ENCODE results near the gene USE1. TPM values are rescaled to one million over a fixed set of nuclear protein-coding genes. Genes with fewer than 3 reads are reported as not detected.

USE1 gene, protein sequence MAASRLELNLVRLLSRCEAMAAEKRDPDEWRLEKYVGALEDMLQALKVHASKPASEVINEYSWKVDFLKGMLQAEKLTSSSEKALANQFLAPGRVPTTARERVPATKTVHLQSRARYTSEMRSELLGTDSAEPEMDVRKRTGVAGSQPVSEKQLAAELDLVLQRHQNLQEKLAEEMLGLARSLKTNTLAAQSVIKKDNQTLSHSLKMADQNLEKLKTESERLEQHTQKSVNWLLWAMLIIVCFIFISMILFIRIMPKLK
- 14.9 and 17.0 TPM in 2 replicates for total RNA-seq

DNA sequence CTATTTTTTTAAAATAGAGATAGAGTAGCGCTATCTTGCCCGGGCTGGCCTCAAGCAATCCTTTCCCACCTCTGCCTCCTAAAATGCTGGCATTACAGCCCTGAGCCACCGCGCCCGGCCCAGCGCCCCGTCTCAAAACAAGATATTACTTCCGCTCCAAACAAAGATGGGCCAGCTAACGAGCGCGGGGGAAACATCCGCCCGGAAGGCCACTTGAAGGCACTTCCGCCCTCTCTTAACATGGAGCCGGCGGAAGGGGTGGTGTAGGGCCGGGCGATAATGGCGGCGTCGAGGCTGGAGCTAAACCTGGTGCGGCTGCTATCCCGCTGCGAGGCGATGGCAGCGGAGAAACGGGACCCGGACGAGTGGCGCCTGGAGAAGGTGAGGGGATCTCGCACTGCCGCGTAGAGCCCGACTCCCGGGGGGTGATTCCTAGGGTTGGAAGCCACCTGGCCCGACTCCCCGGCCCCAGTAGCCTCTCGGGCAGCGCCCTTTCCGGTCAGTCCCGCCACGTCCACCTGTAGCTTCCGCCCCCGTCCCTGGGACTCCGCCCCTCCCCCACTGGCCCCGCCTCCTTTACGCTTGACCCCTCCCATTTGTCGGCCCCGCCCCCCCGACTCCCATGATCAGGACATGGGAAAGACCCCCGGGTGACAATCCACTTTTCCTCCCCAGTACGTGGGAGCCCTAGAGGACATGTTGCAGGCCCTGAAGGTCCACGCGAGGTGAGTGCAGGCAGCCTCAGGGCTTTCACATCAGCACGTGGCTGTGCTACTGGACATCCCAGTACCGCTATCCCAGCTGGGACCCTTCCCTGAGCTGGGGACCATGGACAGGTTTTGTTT, at the start of gene USE1:
Gene USE1, plus strand, starts transcription at position 231 of the 845 bp plus-strand sequence. Its CDS starts 49 bp downstream, at position 280.
- H3K27me3 ChIP-seq (ENCODE audit: control insufficient read depth, insufficient read depth, low read length): no peaks in the 10 kb centered on the region
- H3K4me3 ChIP-seq (ENCODE audit: low read depth, low read length): peak within 1 kb of the TSS; percentile 83
- TF ChIP-seq, protein P1, sequence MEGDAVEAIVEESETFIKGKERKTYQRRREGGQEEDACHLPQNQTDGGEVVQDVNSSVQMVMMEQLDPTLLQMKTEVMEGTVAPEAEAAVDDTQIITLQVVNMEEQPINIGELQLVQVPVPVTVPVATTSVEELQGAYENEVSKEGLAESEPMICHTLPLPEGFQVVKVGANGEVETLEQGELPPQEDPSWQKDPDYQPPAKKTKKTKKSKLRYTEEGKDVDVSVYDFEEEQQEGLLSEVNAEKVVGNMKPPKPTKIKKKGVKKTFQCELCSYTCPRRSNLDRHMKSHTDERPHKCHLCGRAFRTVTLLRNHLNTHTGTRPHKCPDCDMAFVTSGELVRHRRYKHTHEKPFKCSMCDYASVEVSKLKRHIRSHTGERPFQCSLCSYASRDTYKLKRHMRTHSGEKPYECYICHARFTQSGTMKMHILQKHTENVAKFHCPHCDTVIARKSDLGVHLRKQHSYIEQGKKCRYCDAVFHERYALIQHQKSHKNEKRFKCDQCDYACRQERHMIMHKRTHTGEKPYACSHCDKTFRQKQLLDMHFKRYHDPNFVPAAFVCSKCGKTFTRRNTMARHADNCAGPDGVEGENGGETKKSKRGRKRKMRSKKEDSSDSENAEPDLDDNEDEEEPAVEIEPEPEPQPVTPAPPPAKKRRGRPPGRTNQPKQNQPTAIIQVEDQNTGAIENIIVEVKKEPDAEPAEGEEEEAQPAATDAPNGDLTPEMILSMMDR (IDR thresholded peaks at IDR 0.05; ENCODE audit: insufficient read depth, low read length, poor library complexity, severe bottlenecking): no peak
- peak; percentile 67 for DNase-seq (ENCODE audit: low read depth)
- H3K36me3 ChIP-seq (ENCODE audit: control insufficient read depth, insufficient read depth, low read length): peaks cover 4% of the 10 kb centered on the region

- Histone ChIP-seq H3K27me3 (ENCODE audit: control insufficient read depth, insufficient read depth, low read length) (no peaks in the 10 kb centered on the region), H3K4me3 (ENCODE audit: low read depth, low read length) (no peak overlapping the region), H3K36me3 (ENCODE audit: control insufficient read depth, insufficient read depth, low read length) (no peaks in the 10 kb centered on the region)
- no peak for DNase-seq (ENCODE audit: low read depth)
- TF ChIP-seq, protein P1 (IDR thresholded peaks at IDR 0.05; ENCODE audit: insufficient read depth, low read length, poor library complexity, severe bottlenecking): no peak
Measured at GRCh38 chr19:17165715-17166114, 49.4 kb upstream of the USE1 start.

DNA sequence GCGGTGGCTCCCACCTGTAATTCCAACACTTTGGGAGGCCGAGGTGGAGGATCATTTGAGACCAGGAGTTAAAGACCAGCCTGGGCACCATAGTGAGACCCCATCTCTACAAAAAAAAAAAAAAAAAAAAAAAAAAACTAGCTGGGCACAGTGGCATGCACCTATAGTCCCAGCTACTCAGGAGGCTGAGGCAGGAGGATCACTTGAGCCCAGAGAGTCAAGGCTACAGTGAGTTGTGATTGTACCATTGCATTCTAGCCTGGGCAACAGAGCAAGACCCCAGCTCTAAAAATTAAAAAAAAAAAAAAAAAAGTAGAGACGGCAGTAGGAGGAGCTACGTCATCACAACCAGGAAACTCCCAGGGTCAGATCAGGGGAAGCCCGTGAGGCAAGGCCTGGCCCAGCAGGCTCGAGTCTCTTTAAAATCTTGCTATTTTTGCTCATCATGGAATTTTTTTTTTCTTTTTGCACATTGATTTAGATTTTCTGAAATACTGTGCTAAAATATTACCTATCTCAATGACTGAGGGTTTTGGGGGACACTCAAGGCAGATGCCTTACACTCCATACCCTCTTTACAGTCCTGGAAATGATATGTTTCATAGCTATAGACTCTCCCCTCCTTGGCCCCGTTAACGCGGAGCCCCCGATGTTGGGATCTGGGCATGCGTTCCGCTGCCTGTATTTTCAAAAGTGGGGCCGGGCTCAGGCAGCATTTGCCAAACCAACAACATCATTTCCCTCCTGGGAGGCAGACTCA, 44.4 kb upstream of the USE1 start:
- peaks cover 1% of the 10 kb centered on the region for H3K36me3 ChIP-seq (ENCODE audit: control insufficient read depth, insufficient read depth, low read length)
- DNase-seq (ENCODE audit: low read depth): no peak
- TF ChIP-seq, protein P1 (IDR thresholded peaks at IDR 0.05; ENCODE audit: insufficient read depth, low read length, poor library complexity, severe bottlenecking): no peak
- H3K4me3 ChIP-seq (ENCODE audit: low read depth, low read length): no peak overlapping the region
- no peaks in the 10 kb centered on the region for H3K27me3 ChIP-seq (ENCODE audit: control insufficient read depth, insufficient read depth, low read length)

DNA sequence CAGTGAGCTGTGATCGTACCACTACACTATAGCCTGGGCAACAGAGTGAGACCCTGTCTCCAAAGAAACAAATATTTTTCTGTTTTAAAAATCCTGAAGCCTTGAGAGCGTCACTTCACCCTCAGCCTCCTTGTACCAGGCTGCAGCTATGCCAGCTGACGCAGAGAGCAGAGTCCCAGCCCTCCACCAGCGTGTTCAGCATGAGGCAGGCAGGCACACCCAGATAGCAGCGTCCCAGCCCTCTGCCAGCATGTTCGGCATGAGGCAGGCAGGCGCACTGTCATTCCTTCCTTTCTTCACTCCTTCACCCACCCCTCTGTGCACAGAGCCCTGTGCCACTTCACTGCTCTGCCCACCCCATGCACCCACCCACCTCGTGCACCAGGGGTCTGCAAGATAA, 43.3 kb upstream of the USE1 start:
- DNase-seq (ENCODE audit: low read depth): no peak
- TF ChIP-seq, protein P1 (IDR thresholded peaks at IDR 0.05; ENCODE audit: insufficient read depth, low read length, poor library complexity, severe bottlenecking): no peak
- Histone ChIP-seq H3K36me3 (ENCODE audit: control insufficient read depth, insufficient read depth, low read length) (peaks cover 1% of the 10 kb centered on the region), H3K4me3 (ENCODE audit: low read depth, low read length) (no peak overlapping the region), H3K27me3 (ENCODE audit: control insufficient read depth, insufficient read depth, low read length) (no peaks in the 10 kb centered on the region)

GRCh38 chr19:17172624-17173345, 42.4 kb upstream of the USE1 start:
- TF ChIP-seq, protein P1 (IDR thresholded peaks at IDR 0.05; ENCODE audit: insufficient read depth, low read length, poor library complexity, severe bottlenecking): no peak
- Histone ChIP-seq H3K36me3 (ENCODE audit: control insufficient read depth, insufficient read depth, low read length) (peaks cover 1% of the 10 kb centered on the region), H3K4me3 (ENCODE audit: low read depth, low read length) (no peak overlapping the region), H3K27me3 (ENCODE audit: control insufficient read depth, insufficient read depth, low read length) (no peaks in the 10 kb centered on the region)
- DNase-seq (ENCODE audit: low read depth): no peak
